Measurements from ENCODE around the gene PRICKLE1. TPM values are rescaled to one million over a fixed set of nuclear protein-coding genes. Genes with fewer than 3 reads are reported as not detected.

Gene PRICKLE1
- polyA plus RNA-seq (ENCODE audit: insufficient read length): 48.6 TPM
- long read RNA-seq, donor 1, full-length matches to known transcripts: 16 of 26 reads
- long read RNA-seq, donor 1, partial matches to known transcripts: 10 of 26 reads
- long read RNA-seq, donor 1, other reads (novel, unspliced or antisense): 0 of 26 reads
- long read RNA-seq, donor 2, full-length matches to known transcripts: 9 of 27 reads
- long read RNA-seq, donor 2, partial matches to known transcripts: 18 of 27 reads
- long read RNA-seq, donor 2, other reads (novel, unspliced or antisense): 0 of 27 reads
- long read RNA-seq, donor 3, full-length matches to known transcripts: 9 of 19 reads
- long read RNA-seq, donor 3, partial matches to known transcripts: 10 of 19 reads
- long read RNA-seq, donor 3, other reads (novel, unspliced or antisense): 0 of 19 reads
- long read RNA-seq, donor 4: 0 reads
- long read RNA-seq, donor 5, full-length matches to known transcripts: 8 of 57 reads
- long read RNA-seq, donor 5, partial matches to known transcripts: 49 of 57 reads
- long read RNA-seq, donor 5, other reads (novel, unspliced or antisense): 0 of 57 reads
- long read RNA-seq, donor 6, full-length matches to known transcripts: 9 of 15 reads
- long read RNA-seq, donor 6, partial matches to known transcripts: 6 of 15 reads
- long read RNA-seq, donor 6, other reads (novel, unspliced or antisense): 0 of 15 reads
- long read RNA-seq, donor 7, full-length matches to known transcripts: 11 of 22 reads
- long read RNA-seq, donor 7, partial matches to known transcripts: 11 of 22 reads
- long read RNA-seq, donor 7, other reads (novel, unspliced or antisense): 0 of 22 reads
- long read RNA-seq, donor 8, full-length matches to known transcripts: 4 of 9 reads
- long read RNA-seq, donor 8, partial matches to known transcripts: 5 of 9 reads
- long read RNA-seq, donor 8, other reads (novel, unspliced or antisense): 0 of 9 reads

GRCh38 chr12:42589465-42590329, at the start of gene PRICKLE1:
Gene PRICKLE1, minus strand, starts transcription at chr12:42589746. Its CDS starts 117,230 bp downstream, at chr12:42472516.
- peak; percentile 55 for DNase-seq

DNA sequence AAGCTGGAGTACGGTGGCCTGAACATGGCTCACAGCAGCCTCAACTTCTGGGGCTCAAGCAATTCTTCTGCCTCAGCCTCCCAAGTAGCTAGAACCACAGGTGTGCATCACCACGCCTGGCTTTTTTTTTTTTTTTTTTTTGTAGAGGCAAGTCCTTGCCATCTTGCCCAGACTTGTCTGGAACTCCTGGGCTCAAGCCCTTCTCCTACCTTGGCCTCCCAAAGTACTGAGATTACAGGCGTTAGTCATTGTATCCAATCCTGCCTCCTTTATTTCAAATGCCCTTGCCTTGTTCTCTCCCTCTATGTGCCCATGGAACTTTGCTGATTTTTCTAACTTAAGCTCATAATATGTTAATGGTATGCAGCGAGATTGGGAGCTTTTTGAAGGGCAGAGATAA, 49.2 kb upstream of the PRICKLE1 start:
- DNase-seq: no peak

DNA sequence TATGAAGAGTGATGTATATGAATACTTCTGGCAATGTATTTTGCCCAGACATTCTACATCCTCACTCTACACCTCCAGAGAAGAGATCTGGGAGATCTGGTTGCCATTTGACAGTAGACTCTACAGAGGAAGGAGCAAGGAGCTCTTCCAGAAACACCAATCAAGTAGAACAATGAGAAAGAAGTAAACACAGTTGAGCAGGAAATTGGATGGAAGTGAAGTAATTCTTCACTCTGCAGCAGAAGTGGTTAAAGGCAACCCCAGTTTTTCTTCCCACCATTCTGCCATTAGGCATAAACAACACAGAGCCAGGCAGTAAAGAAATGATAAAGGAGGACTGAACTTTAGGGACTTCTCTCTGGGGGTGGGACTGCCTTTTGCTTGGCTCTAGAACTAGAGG, 48.5 kb upstream of the PRICKLE1 start:
- DNase-seq: no peak

DNA sequence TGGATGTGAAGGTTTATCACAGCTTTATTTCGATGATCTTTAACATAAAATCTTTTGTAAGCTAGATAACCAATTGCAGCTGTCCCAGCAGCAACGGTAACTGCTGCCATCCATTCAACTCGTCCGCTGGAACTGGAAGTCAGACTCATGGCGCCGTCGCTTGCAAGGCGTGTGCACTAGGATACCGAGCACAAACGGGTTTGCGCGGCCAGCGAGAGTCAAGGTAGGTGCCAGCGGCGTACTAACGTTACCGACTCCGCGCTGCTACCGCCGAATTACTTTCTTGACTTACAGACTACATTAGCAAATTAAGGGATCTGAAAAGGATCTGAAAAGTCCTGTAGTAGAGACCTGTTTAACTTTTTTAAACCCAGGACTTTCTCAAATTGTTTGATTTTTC, 47.4 kb upstream of the PRICKLE1 start:
- DNase-seq: no peak

DNA sequence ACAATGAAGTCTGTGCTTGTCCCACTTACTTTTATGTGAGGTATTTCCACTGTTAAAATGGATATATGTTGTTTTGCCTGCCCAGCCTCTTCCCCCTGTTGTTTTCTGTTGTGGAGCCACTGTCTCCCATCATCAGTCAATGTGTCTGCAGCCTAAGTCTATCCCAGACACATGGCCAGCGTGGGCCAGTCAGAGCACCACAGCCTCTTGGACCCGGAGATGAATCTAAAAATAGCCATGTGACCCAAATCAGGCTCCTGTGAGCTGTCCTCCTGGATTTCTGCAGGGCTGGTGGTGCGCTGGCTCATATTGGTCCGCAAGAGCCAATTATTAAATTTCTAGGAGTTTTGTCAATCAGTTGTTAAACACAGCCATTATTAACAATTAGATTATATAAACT, 44.0 kb upstream of the PRICKLE1 start:
- no peak for DNase-seq

DNA sequence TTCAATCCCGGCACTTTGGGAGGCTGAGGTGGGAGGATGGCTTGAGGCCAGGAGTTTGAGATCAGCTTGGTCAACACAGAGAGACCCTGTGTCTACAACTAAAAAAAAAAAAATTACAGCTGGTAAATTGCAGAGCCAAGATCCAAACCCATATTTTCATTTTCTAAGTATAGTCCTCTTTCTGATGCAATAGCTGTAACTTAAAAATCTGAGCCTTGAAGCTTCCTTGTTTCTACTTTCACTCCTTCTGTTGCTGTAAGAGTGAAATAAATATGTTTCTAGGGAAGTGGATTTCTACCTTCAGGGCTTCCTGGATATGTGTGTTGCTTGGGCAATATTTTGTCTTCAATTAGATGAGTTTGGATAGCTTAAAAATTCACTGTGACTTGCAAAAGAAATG, 42.0 kb upstream of the PRICKLE1 start:
- no peak for DNase-seq

- no peak for DNase-seq
Measured at GRCh38 chr12:42630314-42630713, 40.8 kb upstream of the PRICKLE1 start.

DNA sequence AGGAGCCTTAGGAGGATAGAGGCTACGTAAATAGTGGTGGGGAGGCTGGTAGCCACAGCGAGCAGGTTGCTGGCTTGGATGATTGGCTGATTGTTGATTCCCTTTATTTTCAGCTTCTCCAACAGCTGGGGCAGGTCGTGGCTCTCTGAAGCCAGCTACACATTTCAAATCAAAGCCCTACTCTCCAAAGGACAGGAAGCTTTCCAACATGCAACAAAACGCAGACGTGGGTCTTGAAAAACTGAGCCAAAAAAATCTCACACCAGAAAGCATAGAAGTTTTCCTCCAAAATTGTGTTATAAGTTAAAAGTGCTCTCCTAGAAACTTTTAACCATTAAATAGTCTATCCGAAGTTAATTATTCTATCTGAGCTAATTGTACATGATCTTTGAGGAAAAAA, 37.6 kb upstream of the PRICKLE1 start:
- DNase-seq: no peak

DNA sequence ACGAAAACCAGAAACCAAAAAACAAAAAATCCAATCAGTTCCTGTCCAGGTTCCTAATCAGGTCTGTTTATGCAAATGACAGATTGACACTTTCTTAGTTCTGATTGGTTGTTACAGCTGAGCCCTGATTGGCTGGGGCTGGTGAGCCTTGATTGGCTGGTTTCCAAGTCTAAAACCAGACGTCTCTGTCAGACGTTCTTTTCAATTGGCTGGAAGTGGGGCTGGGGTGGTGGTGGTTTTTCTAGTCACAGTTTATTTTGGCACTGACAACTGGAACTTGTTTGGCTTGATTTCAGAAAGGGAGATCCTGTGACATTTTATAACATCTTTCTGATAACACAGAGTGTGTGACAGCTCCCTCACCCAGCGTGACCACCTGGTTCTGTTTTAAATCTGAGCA, 36.1 kb upstream of the PRICKLE1 start:
- no peak for DNase-seq

DNA sequence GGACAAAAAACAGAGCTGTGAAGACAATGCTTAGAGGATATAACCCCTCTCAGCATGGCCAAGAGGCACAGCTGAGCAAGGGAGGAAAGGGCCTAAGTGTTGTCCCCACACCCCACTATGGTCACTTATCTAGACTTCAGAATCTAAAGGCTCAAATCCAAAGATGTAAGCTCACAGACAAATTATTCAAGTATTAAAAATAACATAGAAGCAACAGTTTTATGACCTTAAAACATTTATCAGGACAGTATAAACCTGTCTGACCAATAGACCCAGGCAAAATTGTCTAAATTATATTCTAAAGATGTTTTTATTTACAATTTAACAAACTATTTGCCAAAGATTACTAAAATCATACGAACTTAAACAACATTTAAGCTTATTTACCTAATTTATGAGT, 28.1 kb upstream of the PRICKLE1 start:
- DNase-seq: peak; percentile 20

GRCh38 chr12:42615006-42615405, 25.5 kb upstream of the PRICKLE1 start:
- no peak for DNase-seq

- DNase-seq: no peak
Measured at GRCh38 chr12:42612231-42612613, 22.7 kb upstream of the PRICKLE1 start.

- no peak for DNase-seq
Measured at GRCh38 chr12:42611571-42612230, 22.2 kb upstream of the PRICKLE1 start.

DNA sequence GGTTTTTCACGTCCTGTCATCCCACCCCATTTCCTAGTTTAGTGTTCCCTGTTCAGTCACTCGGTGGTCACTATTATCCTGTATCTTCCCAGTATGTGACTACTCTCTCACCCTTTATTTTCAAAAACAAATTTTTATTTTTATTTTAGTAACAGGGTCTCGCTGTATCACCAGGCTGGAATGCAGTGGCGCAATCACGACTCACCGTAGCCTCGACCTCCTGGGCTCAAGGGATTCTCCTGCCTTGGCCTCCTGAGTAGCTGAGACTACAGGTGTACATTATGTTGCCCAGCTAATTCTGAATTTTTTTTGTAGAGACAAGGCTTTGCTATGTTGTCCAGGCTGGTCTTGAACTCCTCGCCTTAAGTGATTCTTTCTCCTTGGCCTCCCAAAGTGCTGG, 20.1 kb upstream of the PRICKLE1 start:
- DNase-seq: no peak

- DNase-seq: no peak
Measured at GRCh38 chr12:42608196-42608825, 18.8 kb upstream of the PRICKLE1 start.

DNA sequence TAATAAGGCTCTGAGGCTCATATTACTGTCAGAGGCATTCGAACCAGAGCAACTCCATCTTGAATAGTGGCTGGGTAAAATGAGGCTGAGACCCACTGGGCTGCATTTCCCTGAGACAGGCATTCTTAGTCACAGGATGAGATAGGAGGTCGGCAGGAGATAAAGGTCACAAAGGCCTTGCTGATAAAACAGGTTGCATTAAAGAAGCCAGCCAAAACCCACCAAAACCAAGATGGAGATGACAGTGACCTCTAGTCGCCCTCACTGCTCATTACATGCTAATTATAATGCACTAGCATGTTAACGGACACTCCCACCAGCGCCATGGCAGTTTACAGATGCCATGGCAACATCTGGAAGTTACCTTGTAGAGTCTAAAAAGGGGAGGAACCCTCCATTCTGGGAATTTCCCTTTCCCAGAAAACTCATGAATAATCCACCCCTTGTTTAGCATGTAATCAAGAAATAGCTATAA, 18.1 kb upstream of the PRICKLE1 start:
- no peak for DNase-seq

DNA sequence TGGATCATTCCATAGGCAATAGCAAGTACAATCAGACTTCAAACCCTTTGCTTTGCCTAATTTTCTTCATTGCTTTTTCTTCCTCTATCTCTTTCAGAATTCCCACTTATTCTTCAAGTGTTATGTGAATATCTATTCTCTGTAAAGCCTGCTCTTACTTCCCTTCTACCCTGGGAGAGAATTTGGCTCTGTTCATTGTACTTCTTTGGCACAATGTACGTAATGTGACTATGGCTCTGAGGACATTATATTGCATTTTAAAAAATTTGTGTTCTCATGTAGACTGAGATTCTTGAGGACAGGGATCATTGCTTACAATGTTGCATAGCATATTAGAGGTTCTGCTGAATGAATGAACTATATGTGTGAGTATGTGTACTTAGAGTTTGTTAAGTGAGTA, 16.9 kb upstream of the PRICKLE1 start:
- no peak for DNase-seq

GRCh38 chr12:42605685-42606084, 16.1 kb upstream of the PRICKLE1 start:
- DNase-seq: no peak

GRCh38 chr12:42603246-42603990, 13.9 kb upstream of the PRICKLE1 start:
- no peak for DNase-seq

DNA sequence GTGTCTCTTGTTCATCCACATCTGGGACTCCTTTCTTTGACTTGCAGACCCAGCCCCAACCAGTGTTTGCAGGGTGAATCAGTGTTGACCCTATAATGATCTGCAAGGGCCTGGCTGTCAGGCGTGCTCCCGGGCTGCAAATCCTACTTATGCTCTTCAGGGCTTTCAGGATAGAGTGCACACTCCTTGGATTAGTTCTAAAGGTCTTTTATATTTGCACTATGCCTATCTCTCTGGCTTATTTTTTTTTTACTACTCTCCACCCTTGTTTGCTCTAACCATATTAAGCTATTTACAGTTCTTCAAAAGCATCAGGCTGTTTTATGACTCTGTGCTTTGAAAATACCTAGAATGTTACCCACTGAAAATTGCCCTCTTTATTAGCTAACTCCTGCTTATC, 4.3 kb upstream of the PRICKLE1 start:
- no peak for DNase-seq

All from left kidney (tissue), 8 donors.